ENCODE measurements around the gene EFCAB13. TPM values are rescaled to one million over a fixed set of nuclear protein-coding genes. Genes with fewer than 3 reads are reported as not detected.
"Not testable (repeated sequence)": the region's sequence is repeated elsewhere in the genome, so short reads cannot be mapped to it uniquely, and the experiment has no call there.

EFCAB13 gene
- total RNA-seq, 3 donors from 2014 or later, result 2.7 to 15.3 (median 4.7) TPM

GRCh38 chr17:47363171-47363570, 39.4 kb downstream of the EFCAB13 start:
- no peak overlapping the region for H3K4me3 ChIP-seq
- no peaks in the 10 kb centered on the region for H3K4me1 ChIP-seq (ENCODE audit: low read depth)
- TF ChIP-seq CTCF (IDR thresholded peaks at IDR 0.05), result no peak
- H3K9me3 ChIP-seq, result peaks cover 4% of the 10 kb centered on the region
- no peaks in the 10 kb centered on the region for H3K36me3 ChIP-seq (ENCODE audit: low read depth)
- no peak for ATAC-seq
- DNase-seq, result no peak
- intact Hi-C loops (cut with DNase I, micrococcal nuclease), result no loop called here

- Histone ChIP-seq H3K9me3 (peaks cover 4% of the 10 kb centered on the region), H3K36me3 (ENCODE audit: low read depth) (no peaks in the 10 kb centered on the region), H3K4me3 (no peak overlapping the region), H3K4me1 (ENCODE audit: low read depth) (no peaks in the 10 kb centered on the region)
- intact Hi-C loops (cut with DNase I, micrococcal nuclease), result no loop called here
- DNase-seq, result no peak
- no peak for TF ChIP-seq CTCF (IDR thresholded peaks at IDR 0.05)
- ATAC-seq, result no peak
Measured at GRCh38 chr17:47367257-47367656, 43.5 kb downstream of the EFCAB13 start.

GRCh38 chr17:47368262-47368661, 44.5 kb downstream of the EFCAB13 start:
- no peaks in the 10 kb centered on the region for H3K4me1 ChIP-seq (ENCODE audit: low read depth)
- no peak for TF ChIP-seq CTCF (IDR thresholded peaks at IDR 0.05)
- no peaks in the 10 kb centered on the region for H3K36me3 ChIP-seq (ENCODE audit: low read depth)
- ATAC-seq (no peak), DNase-seq (peak in 1 of 3 donors; percentile 18)
- no peak overlapping the region for H3K4me3 ChIP-seq
- intact Hi-C loops (cut with DNase I, micrococcal nuclease), result no loop called here
- H3K9me3 ChIP-seq, result peaks cover 2% of the 10 kb centered on the region

GRCh38 chr17:47370899-47371298, 47.1 kb downstream of the EFCAB13 start:
- H3K9me3 ChIP-seq; ATAC-seq; intact Hi-C loops (cut with DNase I, micrococcal nuclease); H3K36me3 ChIP-seq (ENCODE audit: low read depth); DNase-seq; H3K4me3 ChIP-seq; H3K4me1 ChIP-seq (ENCODE audit: low read depth): not testable (repeated sequence)

- ATAC-seq (no peak), DNase-seq (no peak)
- intact Hi-C loops (cut with DNase I, micrococcal nuclease), result no loop called here
- no peak for TF ChIP-seq CTCF (IDR thresholded peaks at IDR 0.05)
- Histone ChIP-seq H3K4me3 (no peak overlapping the region), H3K36me3 (ENCODE audit: low read depth) (no peaks in the 10 kb centered on the region), H3K9me3 (peaks cover 2% of the 10 kb centered on the region), H3K4me1 (ENCODE audit: low read depth) (no peaks in the 10 kb centered on the region)
Measured at GRCh38 chr17:47373002-47373401, 49.2 kb downstream of the EFCAB13 start.

- DNase-seq (no peak), ATAC-seq (no peak)
- Histone ChIP-seq H3K36me3 (ENCODE audit: low read depth) (no peaks in the 10 kb centered on the region), H3K4me3 (no peak overlapping the region), H3K9me3 (peaks cover 2% of the 10 kb centered on the region), H3K4me1 (ENCODE audit: low read depth) (no peaks in the 10 kb centered on the region)
- intact Hi-C loops (cut with DNase I, micrococcal nuclease), result no loop called here
- TF ChIP-seq CTCF (IDR thresholded peaks at IDR 0.05), result no peak
Measured at GRCh38 chr17:47376247-47376646, 52.5 kb downstream of the EFCAB13 start.
